HG03354 (cell line): ENCODE measurements around the gene CYP8B1.

ENCODE experiments used
- ATAC-seq: cut with Tn5 transposase; IDR thresholded peaks from one replicate; pipeline ENCODE4 v1.9.1; 2021; ENCODE audit warnings: mild to moderate bottlenecking; ENCODE audit not compliant: unreplicated experiment, poor library complexity, severe bottlenecking

Gene CYP8B1

GRCh38 chr3:42830437-42831320 lies 45.0 kb downstream of the CYP8B1 start:
- ATAC-seq = no peak

GRCh38 chr3:42829628-42830436 lies 45.8 kb downstream of the CYP8B1 start:
- ATAC-seq = no peak

GRCh38 chr3:42829083-42829627 lies 46.5 kb downstream of the CYP8B1 start:
- no peak for ATAC-seq

- no peak for ATAC-seq
Measured at GRCh38 chr3:42827654-42828053, 48.0 kb downstream of the CYP8B1 start.

GRCh38 chr3:42827023-42827422 lies 48.7 kb downstream of the CYP8B1 start:
- no peak for ATAC-seq

GRCh38 chr3:42826141-42826540 lies 49.5 kb downstream of the CYP8B1 start:
- ATAC-seq = no peak

GRCh38 chr3:42823351-42823750 lies 52.3 kb downstream of the CYP8B1 start:
- ATAC-seq = no peak

GRCh38 chr3:42822828-42823227 lies 52.9 kb downstream of the CYP8B1 start:
- no peak for ATAC-seq
